Choroid plexus epithelial cell (primary cell): ENCODE data around the gene RABGAP1L.
"Not testable (repeated sequence)": the region's sequence is repeated elsewhere in the genome, so short reads cannot be mapped to it uniquely, and the experiment has no call there.

Source experiments
- DNase-seq: peaks from one replicate; pipeline ENCODE4 v3.0.0-alpha.2; 2010; ENCODE audit warnings: low read depth
- H3K4me3 ChIP-seq: 2 replicates; pipeline ENCODE4 v1.5.1; 2011; ENCODE audit warnings: low read depth, mild to moderate bottlenecking, control low read depth, low read length, moderate library complexity
- CTCF ChIP-seq: conservative IDR thresholded peaks from 2 replicates; pipeline ENCODE4 v1.5.1; 2011; ENCODE audit warnings: low read depth, mild to moderate bottlenecking, control low read depth, inconsistent platforms, low read length, moderate library complexity

Gene RABGAP1L

GRCh38 chr1:174337000-174337681 is 177.8 kb downstream of the RABGAP1L start:
- no peak for DNase-seq
- no peak overlapping the region for H3K4me3 ChIP-seq
- no peak for TF ChIP-seq CTCF

GRCh38 chr1:174340404-174340803 is 181.1 kb downstream of the RABGAP1L start:
- not testable (repeated sequence) for DNase-seq

GRCh38 chr1:174344162-174344561 is 184.8 kb downstream of the RABGAP1L start:
- H3K4me3 ChIP-seq, result no peak overlapping the region
- TF ChIP-seq CTCF, result no peak
- DNase-seq, result no peak

More at GRCh38 chr1:174340404-174340803, 181.1 kb downstream of the RABGAP1L start:
- H3K4me3 ChIP-seq, result not testable (repeated sequence)

GRCh38 chr1:174352117-174352516 is 192.8 kb downstream of the RABGAP1L start:
- no peak overlapping the region for H3K4me3 ChIP-seq
- no peak for TF ChIP-seq CTCF
- peak; percentile 43 for DNase-seq

GRCh38 chr1:174352883-174353608 is 193.7 kb downstream of the RABGAP1L start:
- H3K4me3 ChIP-seq, result no peak overlapping the region
- DNase-seq, result no peak
- TF ChIP-seq CTCF, result no peak

- DNase-seq, result peak; percentile 35
- TF ChIP-seq CTCF, result no peak
- no peak overlapping the region for H3K4me3 ChIP-seq
Observed at GRCh38 chr1:174358344-174358743, 199.0 kb downstream of the RABGAP1L start.

GRCh38 chr1:174358786-174359453 is 199.6 kb downstream of the RABGAP1L start:
- no peak for TF ChIP-seq CTCF
- peak; percentile 13 for DNase-seq
- H3K4me3 ChIP-seq, result no peak overlapping the region
